Retinal pigment epithelial cell (primary cell): ENCODE measurements around the gene TMEM128.
"Not testable (repeated sequence)": the region's sequence is repeated elsewhere in the genome, so short reads cannot be mapped to it uniquely, and the experiment has no call there.

Experiments
- DNase-seq: peaks from one replicate; pipeline ENCODE4 v3.0.0-alpha.2; 2010; ENCODE audit warnings: low read depth
- H3K4me3 ChIP-seq: 2 replicates; pipeline ENCODE4 v1.5.1; 2011; ENCODE audit warnings: mild to moderate bottlenecking, low read length, control low read depth, moderate library complexity
- TF ChIP-seq, protein P1 (sequence below): conservative IDR thresholded peaks from 2 replicates; pipeline ENCODE4 v1.5.1; 2011; ENCODE audit warnings: low read depth, low read length, control low read depth, inconsistent platforms

TMEM128 gene

DNA sequence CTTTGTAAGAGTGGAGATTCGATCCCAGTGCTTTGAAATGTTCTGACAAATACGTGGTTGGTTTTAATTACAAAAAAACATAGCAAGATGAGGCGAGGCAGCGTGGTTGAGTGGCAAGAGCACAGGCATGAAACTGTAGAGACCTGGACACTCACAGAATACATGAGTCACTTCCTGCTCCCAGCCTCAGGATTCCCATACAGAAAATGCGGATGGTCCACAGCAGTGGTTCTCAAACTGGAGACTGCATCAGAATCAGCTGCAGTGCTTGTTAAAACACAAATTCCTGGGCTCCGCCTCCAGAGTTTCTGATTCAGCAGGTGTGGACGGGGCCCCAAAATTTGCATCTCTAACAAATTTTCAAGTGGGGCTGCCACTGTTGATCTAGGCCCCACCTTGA lies 31.4 kb downstream of the TMEM128 start:
- no peak overlapping the region for H3K4me3 ChIP-seq
- TF ChIP-seq, protein P1, sequence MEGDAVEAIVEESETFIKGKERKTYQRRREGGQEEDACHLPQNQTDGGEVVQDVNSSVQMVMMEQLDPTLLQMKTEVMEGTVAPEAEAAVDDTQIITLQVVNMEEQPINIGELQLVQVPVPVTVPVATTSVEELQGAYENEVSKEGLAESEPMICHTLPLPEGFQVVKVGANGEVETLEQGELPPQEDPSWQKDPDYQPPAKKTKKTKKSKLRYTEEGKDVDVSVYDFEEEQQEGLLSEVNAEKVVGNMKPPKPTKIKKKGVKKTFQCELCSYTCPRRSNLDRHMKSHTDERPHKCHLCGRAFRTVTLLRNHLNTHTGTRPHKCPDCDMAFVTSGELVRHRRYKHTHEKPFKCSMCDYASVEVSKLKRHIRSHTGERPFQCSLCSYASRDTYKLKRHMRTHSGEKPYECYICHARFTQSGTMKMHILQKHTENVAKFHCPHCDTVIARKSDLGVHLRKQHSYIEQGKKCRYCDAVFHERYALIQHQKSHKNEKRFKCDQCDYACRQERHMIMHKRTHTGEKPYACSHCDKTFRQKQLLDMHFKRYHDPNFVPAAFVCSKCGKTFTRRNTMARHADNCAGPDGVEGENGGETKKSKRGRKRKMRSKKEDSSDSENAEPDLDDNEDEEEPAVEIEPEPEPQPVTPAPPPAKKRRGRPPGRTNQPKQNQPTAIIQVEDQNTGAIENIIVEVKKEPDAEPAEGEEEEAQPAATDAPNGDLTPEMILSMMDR: no peak
- no peak for DNase-seq

DNA sequence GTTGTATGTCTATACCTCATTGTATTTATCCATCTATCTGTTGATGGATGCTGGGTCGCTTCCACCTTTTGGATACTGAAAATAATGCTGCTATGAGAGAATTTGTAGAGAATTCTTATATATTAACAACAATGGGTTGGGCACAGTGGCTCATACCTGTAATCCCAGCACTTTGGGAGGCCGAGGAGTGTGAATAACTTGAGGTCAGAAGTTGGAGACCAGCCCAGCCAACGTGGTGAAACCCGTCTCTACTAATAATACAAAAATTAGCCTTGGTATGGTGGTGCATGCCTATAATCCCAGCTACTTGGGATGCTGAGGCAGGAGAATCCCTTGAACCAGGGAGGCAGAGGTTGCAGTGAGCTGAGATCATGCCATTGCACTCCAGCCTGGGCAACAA lies 34.3 kb downstream of the TMEM128 start:
- not testable (repeated sequence) for H3K4me3 ChIP-seq, DNase-seq

DNA sequence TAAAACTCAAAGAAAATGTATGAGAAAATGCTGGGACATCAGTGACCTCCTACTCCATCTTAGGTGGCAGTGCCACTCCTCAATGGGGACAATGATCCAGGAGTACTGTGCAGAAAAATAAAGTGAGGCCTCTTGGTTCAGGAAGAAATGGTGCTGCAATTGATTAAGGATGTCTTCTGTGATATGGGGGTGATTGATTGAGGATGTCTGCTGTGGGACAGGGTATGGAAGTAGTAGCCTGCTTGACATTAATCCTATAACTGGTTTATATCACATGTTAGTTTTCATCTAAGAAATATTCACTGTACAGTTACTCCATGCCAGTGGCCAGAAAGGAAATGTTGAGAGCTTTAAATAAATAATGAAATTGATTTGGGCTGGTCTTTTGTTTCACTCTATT lies 41.8 kb downstream of the TMEM128 start:
- no peak overlapping the region for H3K4me3 ChIP-seq
- TF ChIP-seq, protein P1: no peak
- no peak for DNase-seq

DNA sequence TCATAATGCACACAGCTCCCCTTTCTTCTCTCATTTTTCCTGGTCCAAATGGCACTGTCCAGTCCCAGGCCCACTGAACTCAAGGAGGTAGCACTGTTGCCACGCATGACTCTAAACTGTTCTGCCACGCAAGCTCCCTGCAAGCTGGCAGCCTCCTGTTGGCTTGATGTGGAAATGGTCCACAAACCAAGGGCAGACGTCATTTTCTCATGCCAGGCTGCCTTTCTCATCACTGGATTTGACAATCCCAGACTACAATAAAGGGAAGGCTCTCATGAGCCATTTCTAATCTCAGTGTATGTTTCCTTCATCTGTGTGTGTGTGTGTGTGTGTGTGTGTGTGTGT lies 43.6 kb downstream of the TMEM128 start:
- no peak for DNase-seq
- TF ChIP-seq, protein P1: no peak
- H3K4me3 ChIP-seq: no peak overlapping the region

DNA sequence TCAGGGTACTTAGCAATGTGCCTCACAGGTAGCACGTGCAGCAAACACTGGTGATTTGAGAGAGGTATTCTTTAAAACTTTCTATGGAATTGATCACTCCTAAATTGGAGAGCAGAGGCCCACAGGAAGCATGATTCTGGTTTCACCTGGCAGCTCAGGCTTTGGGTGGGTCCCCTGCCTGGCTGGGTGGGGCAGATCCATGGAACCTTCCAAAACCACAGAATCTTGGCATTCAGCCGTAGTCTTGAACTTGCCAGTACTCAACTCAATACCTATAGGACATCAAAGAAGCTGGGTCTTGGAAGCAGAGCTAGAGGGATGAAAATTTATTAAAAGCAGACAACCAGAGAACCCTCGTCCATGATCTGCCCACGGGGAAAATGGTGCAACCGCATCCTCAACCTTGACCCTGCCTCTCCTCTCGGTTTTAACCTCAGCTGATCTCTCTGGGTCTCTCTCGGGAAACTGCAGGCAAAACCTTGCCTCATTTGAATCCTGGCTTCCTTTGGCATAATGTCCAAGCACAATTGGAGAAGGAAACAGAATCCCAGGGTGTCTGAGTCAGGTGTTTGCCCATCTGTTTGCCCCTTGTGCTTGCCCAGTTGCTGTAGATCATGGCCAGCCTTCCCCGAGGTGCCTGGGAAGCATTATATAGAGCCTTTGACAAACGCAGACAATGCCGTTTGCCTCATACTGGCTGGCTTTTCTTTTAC lies 44.2 kb downstream of the TMEM128 start:
- no peak for DNase-seq
- no peak overlapping the region for H3K4me3 ChIP-seq
- TF ChIP-seq, protein P1: no peak

DNA sequence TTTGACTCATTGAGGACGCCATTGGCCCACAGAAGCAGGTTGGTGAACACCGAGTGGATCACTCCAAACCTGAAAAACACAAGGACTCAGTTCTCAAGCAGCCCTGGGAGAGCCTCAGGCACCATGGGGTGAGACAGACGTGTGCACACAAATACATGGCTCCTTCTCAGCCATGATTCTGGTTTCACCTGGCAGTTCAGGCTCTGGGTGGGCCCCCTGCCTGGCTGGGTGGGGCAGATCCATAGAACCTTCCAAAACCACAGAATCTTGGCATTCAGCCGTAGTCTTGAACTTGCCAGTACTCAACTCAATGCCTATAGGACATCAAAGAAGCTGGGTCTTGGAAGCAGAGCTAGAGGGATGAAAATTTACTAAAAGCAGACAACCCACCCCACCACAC lies 45.5 kb downstream of the TMEM128 start:
- H3K4me3 ChIP-seq: no peak overlapping the region
- TF ChIP-seq, protein P1: no peak
- DNase-seq: no peak

DNA sequence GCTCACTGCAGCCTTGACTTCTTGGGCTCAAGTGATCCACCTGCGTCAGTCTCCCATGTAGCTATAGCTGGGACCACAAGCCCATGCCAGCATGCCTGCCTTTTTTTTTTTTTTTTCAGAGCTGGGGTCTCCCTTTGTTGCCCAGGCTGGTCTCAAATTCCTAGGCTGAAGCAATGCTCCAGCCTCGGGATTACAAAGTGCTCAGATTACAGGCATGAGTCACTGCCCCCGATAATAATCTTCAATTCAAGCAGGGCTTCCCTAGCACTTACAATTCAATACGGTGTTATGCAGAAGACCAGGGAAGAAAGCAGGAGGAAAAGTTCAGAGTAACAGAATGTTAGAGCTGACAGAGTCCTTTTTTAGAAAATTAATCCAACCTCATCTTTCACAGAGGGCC lies 47.4 kb downstream of the TMEM128 start:
- TF ChIP-seq, protein P1: no peak
- H3K4me3 ChIP-seq: no peak overlapping the region

More for the DNA sequence above, 47.4 kb downstream of the TMEM128 start:
- DNase-seq: no peak
